IPS-NIHi11 (cell line): ENCODE results near the gene PAX7.
"Not testable (repeated sequence)": the region's sequence is repeated elsewhere in the genome, so short reads cannot be mapped to it uniquely, and the experiment has no call there.

Experiments used
- DNase-seq: peaks from one replicate; pipeline ENCODE4 v3.0.0; 2012; ENCODE audit warnings: mixed read lengths, low spot score

The PAX7 gene

GRCh38 chr1:18761948-18762840, 131.5 kb downstream of the PAX7 start:
- no peak for DNase-seq

GRCh38 chr1:18764362-18764761, 133.7 kb downstream of the PAX7 start:
- no peak for DNase-seq

- DNase-seq = no peak
These were observed 135.1 kb downstream of the PAX7 start for GRCh38 chr1:18765725-18766124.

GRCh38 chr1:18766328-18766727, 135.7 kb downstream of the PAX7 start:
- DNase-seq = no peak

GRCh38 chr1:18767576-18767975, 136.9 kb downstream of the PAX7 start:
- DNase-seq = not testable (repeated sequence)

- DNase-seq = no peak
These were observed 137.4 kb downstream of the PAX7 start for GRCh38 chr1:18768086-18768485.

- no peak for DNase-seq
These were observed 138.5 kb downstream of the PAX7 start for GRCh38 chr1:18769140-18769539.

- no peak for DNase-seq
These were observed 140.2 kb downstream of the PAX7 start for GRCh38 chr1:18770799-18771198.

GRCh38 chr1:18773753-18774152, 143.1 kb downstream of the PAX7 start:
- DNase-seq = no peak

GRCh38 chr1:18775341-18775740, 144.7 kb downstream of the PAX7 start:
- DNase-seq = no peak

GRCh38 chr1:18776777-18777176, 146.1 kb downstream of the PAX7 start:
- DNase-seq = peak; percentile 50

- DNase-seq = no peak
These were observed 147.8 kb downstream of the PAX7 start for GRCh38 chr1:18778437-18778836.

- no peak for DNase-seq
These were observed 150.4 kb downstream of the PAX7 start for GRCh38 chr1:18781031-18781430.

GRCh38 chr1:18783705-18784481, 153.2 kb downstream of the PAX7 start:
- no peak for DNase-seq

GRCh38 chr1:18784482-18784831, 153.8 kb downstream of the PAX7 start:
- no peak for DNase-seq

- no peak for DNase-seq
These were observed 155.5 kb downstream of the PAX7 start for GRCh38 chr1:18786149-18786548.

GRCh38 chr1:18787825-18788385, 157.3 kb downstream of the PAX7 start:
- DNase-seq = no peak

GRCh38 chr1:18789246-18789645, 158.6 kb downstream of the PAX7 start:
- no peak for DNase-seq

GRCh38 chr1:18792747-18793146, 162.1 kb downstream of the PAX7 start:
- DNase-seq = no peak

GRCh38 chr1:18793164-18793563, 162.5 kb downstream of the PAX7 start:
- DNase-seq = no peak

GRCh38 chr1:18794051-18794450, 163.4 kb downstream of the PAX7 start:
- DNase-seq = no peak

- peak; percentile 86 for DNase-seq
These were observed 163.9 kb downstream of the PAX7 start for GRCh38 chr1:18794561-18794960.
